HG02678 (cell line): ENCODE data around the gene YIPF2.
A peak's percentile ranks its signal among the peaks of the same experiment; 100 is the strongest.
"Not testable (repeated sequence)": the region's sequence is repeated elsewhere in the genome, so short reads cannot be mapped to it uniquely, and the experiment has no call there.

ENCODE experiments used
- ATAC-seq: cut with Tn5 transposase; IDR thresholded peaks from one replicate; pipeline ENCODE4 v1.9.1; 2021; ENCODE audit warnings: mild to moderate bottlenecking, moderate library complexity; ENCODE audit not compliant: unreplicated experiment

Gene YIPF2

DNA sequence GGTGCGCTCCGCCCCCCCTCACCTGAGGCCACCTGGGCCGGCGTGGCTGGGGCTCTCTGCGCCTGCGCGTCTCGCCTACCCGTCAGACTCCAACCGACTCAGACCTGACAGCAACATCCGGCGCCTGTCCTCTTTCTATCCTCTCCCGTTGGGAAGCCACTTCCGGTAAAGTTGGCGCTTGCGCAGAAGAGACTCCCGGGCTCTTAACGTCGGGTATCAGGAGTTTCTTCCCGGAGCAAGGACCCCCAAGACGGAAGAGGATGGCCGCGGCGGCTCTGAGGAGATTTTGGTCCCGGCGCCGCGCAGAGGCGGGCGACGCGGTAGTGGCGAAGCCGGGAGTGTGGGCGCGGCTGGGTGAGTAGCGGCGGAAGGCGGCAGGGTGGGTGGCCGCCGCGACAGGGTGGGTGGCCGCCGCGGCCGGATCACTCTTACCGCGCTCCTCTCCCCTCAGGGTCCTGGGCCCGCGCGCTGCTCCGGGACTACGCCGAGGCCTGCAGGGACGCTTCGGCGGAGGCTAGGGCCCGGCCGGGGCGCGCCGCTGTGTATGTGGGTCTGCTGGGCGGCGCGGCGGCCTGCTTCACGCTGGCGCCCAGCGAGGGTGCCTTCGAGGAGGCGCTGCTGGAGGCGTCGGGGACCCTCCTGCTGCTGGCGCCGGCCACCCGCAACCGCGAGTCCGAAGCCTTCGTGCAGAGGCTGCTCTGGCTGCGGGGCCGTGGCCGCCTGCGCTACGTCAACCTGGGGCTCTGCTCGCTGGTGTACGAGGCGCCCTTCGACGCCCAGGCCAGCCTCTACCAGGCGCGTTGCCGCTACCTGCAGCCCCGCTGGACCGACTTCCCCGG is at the start of gene YIPF2, which contains the start of gene TIMM29:
TSS of gene YIPF2 (minus strand) at position 77 of the 839 bp plus-strand sequence. CDS start 229 bp downstream, outside the sequence.
TSS of gene TIMM29 (plus strand) at position 249 of the 839 bp plus-strand sequence. CDS start at position 261, 12 bp downstream.
- ATAC-seq: peak; percentile 89

DNA sequence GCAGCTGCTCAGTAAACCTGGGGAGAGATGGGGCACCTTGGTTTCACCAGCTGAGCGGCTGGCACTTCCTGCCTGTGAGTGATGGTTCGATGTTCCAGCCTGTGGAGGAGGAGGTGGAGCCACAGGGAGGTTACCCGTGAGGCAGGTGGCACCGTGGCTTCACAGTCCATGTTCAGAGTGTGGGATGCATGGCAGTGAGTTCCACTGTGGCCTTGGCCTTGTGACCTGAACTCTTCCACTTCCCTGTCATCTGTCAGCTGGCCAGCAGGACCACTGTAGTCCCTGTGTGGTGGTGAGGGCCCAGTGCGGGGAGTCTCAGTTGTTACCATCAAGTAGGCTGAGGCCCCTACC is 49.3 kb upstream of the YIPF2 start:
- ATAC-seq: no peak

- ATAC-seq: no peak
These were observed 47.9 kb upstream of the YIPF2 start for GRCh38 chr19:10976131-10976892.

GRCh38 chr19:10975374-10976130 is 47.1 kb upstream of the YIPF2 start:
- no peak for ATAC-seq

DNA sequence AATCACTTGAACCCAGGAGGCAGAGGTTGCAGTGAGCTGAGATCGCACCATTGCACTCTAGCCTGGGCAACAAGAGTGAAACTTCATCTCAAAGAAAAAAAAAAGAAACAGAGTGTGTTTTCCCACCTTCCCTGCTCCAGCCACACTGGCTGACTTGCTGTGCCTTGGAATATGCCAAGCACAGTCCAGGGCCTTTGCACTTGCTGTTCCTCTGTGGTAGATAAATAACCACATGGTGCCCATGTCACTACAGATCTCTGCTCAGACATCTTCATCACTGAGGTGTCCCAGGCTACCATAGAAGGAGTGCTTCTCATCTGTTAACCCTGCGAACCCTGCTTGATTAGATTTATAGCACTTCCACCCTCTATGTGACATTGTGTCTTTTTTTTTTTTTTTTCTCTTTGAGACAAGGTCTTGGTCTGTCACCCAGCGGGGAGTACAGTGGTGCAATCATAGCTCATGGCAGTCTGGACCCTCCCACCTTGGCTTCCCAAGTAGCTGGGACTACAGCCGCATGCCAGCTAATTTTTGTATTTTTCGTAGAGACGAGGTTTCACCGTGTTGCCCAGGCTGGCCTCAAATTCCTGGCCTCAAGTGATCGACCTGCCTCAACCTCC is 42.8 kb upstream of the YIPF2 start:
- ATAC-seq: no peak

- peak; percentile 45 for ATAC-seq
These were observed 40.2 kb upstream of the YIPF2 start for GRCh38 chr19:10968527-10969135.

GRCh38 chr19:10966809-10967208 is 38.4 kb upstream of the YIPF2 start:
- ATAC-seq: no peak

GRCh38 chr19:10965398-10965797 is 37.0 kb upstream of the YIPF2 start:
- no peak for ATAC-seq

DNA sequence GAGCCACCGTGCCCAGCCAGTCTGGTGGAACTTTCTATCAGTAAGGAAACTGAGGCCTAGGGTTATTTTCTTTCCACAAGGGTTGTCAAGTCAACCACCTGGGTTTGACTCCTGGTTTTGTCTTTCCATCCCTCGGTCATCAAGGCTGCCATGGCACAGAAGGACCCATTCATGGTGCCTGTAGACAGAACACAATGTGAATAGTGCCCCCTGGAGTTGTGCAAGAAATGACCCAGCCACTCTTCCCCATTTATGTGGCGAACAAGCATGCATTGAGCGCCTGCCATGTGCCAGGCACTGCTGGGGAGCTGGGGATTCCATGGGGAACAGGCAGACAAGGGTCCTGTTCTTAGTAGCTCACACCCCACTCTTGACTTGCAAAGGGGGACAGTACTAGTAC is 36.5 kb upstream of the YIPF2 start:
- no peak for ATAC-seq

DNA sequence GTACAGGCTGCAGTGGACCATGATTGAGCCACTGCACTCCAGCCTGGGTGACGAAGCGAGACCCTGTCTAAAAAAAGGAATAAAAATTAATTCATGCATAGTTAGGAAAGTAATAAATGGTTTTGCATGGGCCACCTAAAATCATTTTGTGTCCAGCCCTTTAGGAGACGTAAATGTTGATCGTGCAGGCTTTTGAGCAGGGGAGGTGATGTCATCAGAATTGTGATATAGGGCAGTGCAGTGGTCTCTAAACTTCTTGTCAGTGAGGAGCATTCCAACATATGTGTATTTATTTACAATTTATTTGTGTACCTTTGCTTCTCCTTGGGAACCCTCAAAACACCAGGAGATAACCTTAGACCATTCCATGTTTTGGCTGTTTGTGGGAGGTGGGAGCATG is 35.4 kb upstream of the YIPF2 start:
- no peak for ATAC-seq

DNA sequence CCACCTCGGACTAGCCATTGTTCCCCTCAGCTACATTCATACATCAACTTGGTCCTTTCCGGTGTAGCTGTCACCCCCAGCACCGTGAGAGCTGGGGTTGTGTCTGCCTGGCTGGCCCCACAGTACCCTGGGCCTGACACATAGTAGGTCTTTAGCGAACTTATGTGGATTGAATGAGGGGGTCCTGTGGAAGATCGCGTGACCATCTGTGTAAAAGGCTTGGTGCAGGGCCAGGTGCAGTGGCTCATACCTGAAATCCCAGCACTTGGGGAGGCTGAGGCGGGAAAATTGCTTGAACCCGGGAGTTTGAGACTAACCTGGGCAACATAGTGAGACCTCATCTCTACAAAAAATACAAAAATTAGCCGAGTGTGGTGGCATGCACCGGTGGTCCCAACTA is 34.4 kb upstream of the YIPF2 start:
- no peak for ATAC-seq

- peak; percentile 31 for ATAC-seq
These were observed 32.8 kb upstream of the YIPF2 start for GRCh38 chr19:10961073-10961860.

DNA sequence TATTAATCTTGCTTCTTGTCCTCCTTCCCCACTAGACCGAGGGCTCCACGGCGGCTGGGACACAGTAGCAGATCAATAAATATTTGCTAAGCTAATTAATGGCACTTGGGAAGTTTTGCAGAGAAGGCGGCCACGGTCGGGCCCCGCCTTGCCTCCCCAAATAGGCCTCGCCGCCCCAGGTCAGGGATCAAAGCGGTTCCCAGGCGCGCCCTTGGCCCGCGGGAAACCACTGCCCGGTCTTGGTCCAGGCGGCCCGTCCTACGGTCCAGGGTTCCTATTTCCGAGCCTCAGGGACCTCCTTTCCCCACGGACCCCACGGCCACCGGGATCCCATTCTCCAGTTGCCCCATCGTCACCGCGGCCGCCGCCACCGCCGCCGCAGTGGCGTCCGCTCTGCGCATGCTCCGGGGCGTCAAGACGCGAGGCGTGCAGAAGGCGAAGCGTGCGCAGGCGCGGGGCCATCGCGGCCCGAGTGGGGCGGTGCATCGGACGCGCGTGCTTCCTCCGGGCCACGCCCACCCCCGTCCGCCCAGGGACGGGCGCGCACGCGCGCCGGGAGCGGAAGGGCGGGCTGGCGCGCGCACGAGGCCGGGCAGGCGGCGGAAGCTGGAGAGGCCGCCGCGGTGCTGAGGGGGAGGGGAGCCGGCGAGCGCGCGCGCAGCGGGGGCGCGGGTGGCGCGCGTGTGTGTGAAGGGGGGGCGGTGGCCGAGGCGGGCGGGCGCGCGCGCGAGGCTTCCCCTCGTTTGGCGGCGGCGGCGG is 32.1 kb upstream of the YIPF2 start, which contains the start of gene SMARCA4:
TSS of gene SMARCA4 (plus strand) at position 717 of the 759 bp plus-strand sequence. CDS start 23,122 bp downstream, outside the sequence.
- peak; percentile 84 for ATAC-seq

- ATAC-seq: not testable (repeated sequence)
These were observed 31.0 kb upstream of the YIPF2 start for GRCh38 chr19:10959277-10959968.

GRCh38 chr19:10952809-10953208 is 24.4 kb upstream of the YIPF2 start:
- ATAC-seq: no peak

DNA sequence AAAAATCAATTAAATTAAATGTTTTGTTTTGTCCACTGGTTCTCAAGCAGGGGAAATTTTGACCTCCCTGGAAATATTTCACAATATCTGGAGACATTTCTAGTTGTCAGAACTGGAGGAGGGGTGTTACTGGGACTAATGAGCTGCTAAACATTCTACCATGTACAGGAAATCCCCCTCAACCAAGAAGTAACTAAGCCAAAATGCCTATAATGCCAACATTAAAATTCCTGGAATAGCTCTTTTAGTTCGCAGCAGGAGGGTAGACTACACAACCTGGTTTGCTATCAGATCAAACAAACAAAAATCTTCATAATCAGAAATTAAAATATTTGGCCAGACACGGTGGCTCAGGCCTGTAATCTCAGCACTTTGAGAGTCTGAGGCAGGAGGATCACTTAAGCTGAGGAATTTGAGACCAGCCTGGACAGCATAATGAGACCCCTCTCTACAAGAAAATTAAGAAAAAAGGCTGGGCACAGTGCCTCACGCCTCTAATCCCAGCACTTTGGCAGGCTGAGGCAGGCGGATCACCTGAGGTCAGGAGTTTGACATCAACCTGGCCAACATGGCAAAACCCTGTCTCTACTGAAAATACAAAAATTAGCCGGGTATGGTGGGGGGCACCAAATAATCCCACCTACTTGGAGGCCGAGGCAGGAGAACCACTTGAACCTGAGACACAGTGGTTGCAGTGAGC is 18.7 kb upstream of the YIPF2 start:
- no peak for ATAC-seq

- no peak for ATAC-seq
These were observed 16.8 kb upstream of the YIPF2 start for GRCh38 chr19:10945264-10945663.
